Fibroblast of mammary gland (primary cell): ENCODE results near the gene SPATA31D3.

Source experiments
- DNase-seq: peaks from one replicate; pipeline ENCODE4 v3.0.0-alpha.2; 2010; ENCODE audit warnings: low read depth
- H3K4me3 ChIP-seq: 2 replicates; pipeline ENCODE4 v1.5.1; 2011; ENCODE audit warnings: low read depth, mild to moderate bottlenecking, low read length, moderate library complexity; ENCODE audit not compliant: control insufficient read depth
- CTCF ChIP-seq: conservative IDR thresholded peaks from 2 replicates; pipeline ENCODE4 v1.5.1; 2011; ENCODE audit warnings: low read depth, low read length, inconsistent platforms; ENCODE audit not compliant: control insufficient read depth, insufficient read depth

The SPATA31D3 gene

GRCh38 chr9:81964218-81965171 lies 21.2 kb downstream of the SPATA31D3 start:
- no peak for TF ChIP-seq CTCF
- peak; percentile 90 for DNase-seq

GRCh38 chr9:81968026-81968425 lies 24.7 kb downstream of the SPATA31D3 start:
- DNase-seq = no peak
- no peak overlapping the region for H3K4me3 ChIP-seq
- no peak for TF ChIP-seq CTCF

More at GRCh38 chr9:81964218-81965171, 21.2 kb downstream of the SPATA31D3 start:
- H3K4me3 ChIP-seq = no peak overlapping the region

DNA sequence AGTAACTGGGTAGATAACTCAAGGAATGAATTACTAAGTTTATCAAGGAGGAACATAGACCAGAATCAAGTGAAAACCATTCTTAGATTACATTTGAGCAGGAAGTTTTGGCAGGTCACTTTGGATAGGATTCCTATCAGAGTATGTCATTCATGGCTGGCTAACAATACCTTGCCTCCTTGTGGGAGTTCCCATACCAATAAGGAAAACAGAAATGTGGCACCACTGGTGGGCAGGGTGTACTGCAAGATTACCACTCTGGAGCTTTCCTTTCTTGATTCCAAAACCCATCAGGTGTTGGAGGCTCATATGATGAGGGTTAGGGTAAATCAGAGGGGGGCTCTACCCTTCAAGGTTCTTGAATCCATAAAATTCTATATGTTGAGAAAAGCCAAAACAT lies 26.7 kb downstream of the SPATA31D3 start:
- DNase-seq = peak; percentile 8
- H3K4me3 ChIP-seq = no peak overlapping the region
- no peak for TF ChIP-seq CTCF

GRCh38 chr9:81971727-81972126 lies 28.4 kb downstream of the SPATA31D3 start:
- no peak for TF ChIP-seq CTCF
- H3K4me3 ChIP-seq = no peak overlapping the region
- DNase-seq = no peak

DNA sequence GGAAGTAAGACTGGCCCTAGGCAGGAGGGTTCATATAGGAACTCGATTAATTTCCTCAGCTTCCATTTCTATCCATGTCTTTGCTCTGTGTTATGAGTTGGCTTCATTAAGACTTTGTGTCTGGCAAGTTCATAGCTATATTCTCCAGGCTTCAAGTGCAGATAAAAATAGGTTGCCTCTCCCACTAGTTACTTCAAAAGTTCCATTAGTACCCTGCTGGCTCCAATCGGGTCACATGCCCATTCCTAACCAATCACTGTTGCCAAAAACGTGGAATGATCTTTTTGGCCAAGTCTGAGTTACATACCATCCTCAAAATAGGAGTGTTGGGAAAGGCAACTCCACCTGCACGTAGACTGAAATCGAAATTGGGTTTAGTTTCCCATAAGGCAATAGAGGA lies 31.5 kb downstream of the SPATA31D3 start:
- no peak for TF ChIP-seq CTCF
- no peak overlapping the region for H3K4me3 ChIP-seq
- DNase-seq = no peak

GRCh38 chr9:81976351-81976750 lies 33.1 kb downstream of the SPATA31D3 start:
- no peak overlapping the region for H3K4me3 ChIP-seq
- no peak for TF ChIP-seq CTCF
- no peak for DNase-seq
